Activated CD4-positive, alpha-beta memory T cell treated with anti-CD3 and anti-CD28 coated beads, Interleukin-2, amount 10 ng/mL, durations not matched to agents 7 days and 5 days (primary cell): ENCODE measurements around the gene B4GALNT4. TPM values are rescaled to one million over a fixed set of nuclear protein-coding genes. Genes with fewer than 3 reads are reported as not detected.
"Not testable (repeated sequence)": the region's sequence is repeated elsewhere in the genome, so short reads cannot be mapped to it uniquely, and the experiment has no call there.

Experiments used
- CTCF ChIA-PET: fragments of 350-600 bp; sonication (Branson Sonifier 250); formaldehyde crosslinking; loops from one replicate; lab custom pipeline; 2021; ENCODE audit warnings: antibody characterized with exemption, inconsistent platforms; lab: Charles Lee
- POLR2A ChIA-PET: fragments of 350-600 bp; sonication (Branson Sonifier 250); formaldehyde crosslinking; loops from one replicate; lab custom pipeline; 2021; ENCODE audit warnings: antibody characterized with exemption; lab: Charles Lee
- DNase-seq: peaks from one replicate; pipeline ENCODE4 v3.0.0-alpha.2; 2020
- H3K27ac Mint-ChIP-seq: one replicate; pipeline ENCODE4 v1.8.0; 2021; ENCODE audit warnings: mild to moderate bottlenecking, mixed read lengths
- H3K27me3 Mint-ChIP-seq: one replicate; pipeline ENCODE4 v1.8.0; 2021; ENCODE audit warnings: mixed read lengths
- H3K36me3 Mint-ChIP-seq: one replicate; pipeline ENCODE4 v1.8.0; 2021; ENCODE audit warnings: low read depth, mixed read lengths
- H3K4me1 Mint-ChIP-seq: one replicate; pipeline ENCODE4 v1.8.0; 2021; ENCODE audit warnings: mixed read lengths
- H3K4me3 Mint-ChIP-seq: one replicate; pipeline ENCODE4 v1.8.0; 2021; ENCODE audit warnings: mild to moderate bottlenecking, mixed read lengths
- H3K9me3 Mint-ChIP-seq: one replicate; pipeline ENCODE4 v1.8.0; 2021; ENCODE audit warnings: mixed read lengths
- total RNA-seq, 2 experiments: library from RNA; stranded (reverse); gene quantifications; one replicate each; pipeline ENCODE4 v1.2.3, GENCODE V29; 2021

Gene B4GALNT4
- total RNA-seq, 2 experiments from 2014 or later, result 0.23 to 0.53 TPM

- peaks cover 14% of the 10 kb centered on the region for H3K27me3 Mint-ChIP-seq
- ChIA-PET POLR2A (interaction anchor here (0.7 to 2.5 kb wide), 4 partner anchors 13 to 25 kb away, joined by 3 to 11 read pairs (median 5); no protein-coding TSS in a partner anchor), CTCF (interaction anchor here (1.0 to 2.4 kb wide), 3 partner anchors 9 to 118 kb away, joined by 3 to 16 read pairs (median 5); no protein-coding TSS in a partner anchor)
- no peak overlapping the region for H3K27ac Mint-ChIP-seq
- no peaks in the 10 kb centered on the region for H3K9me3 Mint-ChIP-seq
- peaks cover 68% of the 10 kb centered on the region for H3K4me1 Mint-ChIP-seq
- DNase-seq, result no peak
- no peak overlapping the region for H3K4me3 Mint-ChIP-seq
- H3K36me3 Mint-ChIP-seq, result no peaks in the 10 kb centered on the region
Observed at GRCh38 chr11:330307-330693, 39.0 kb upstream of the B4GALNT4 start.

- ChIA-PET CTCF (interaction anchor here (1.0 to 2.4 kb wide), 3 partner anchors 9 to 118 kb away, joined by 3 to 16 read pairs (median 5); no protein-coding TSS in a partner anchor), POLR2A (interaction anchor here (0.7 to 2.5 kb wide), 4 partner anchors 13 to 25 kb away, joined by 3 to 11 read pairs (median 5); no protein-coding TSS in a partner anchor)
- Mint-ChIP-seq H3K36me3 (no peaks in the 10 kb centered on the region), H3K27ac (no peak overlapping the region), H3K4me1 (peaks cover 64% of the 10 kb centered on the region), H3K4me3 (no peak overlapping the region), H3K9me3 (no peaks in the 10 kb centered on the region), H3K27me3 (peaks cover 19% of the 10 kb centered on the region)
- DNase-seq, result peak; percentile 55
Observed at GRCh38 chr11:330694-331357, 38.5 kb upstream of the B4GALNT4 start.

- Mint-ChIP-seq H3K27me3 (peaks cover 23% of the 10 kb centered on the region), H3K27ac (no peak overlapping the region), H3K4me1 (peaks cover 58% of the 10 kb centered on the region), H3K4me3 (no peak overlapping the region), H3K36me3 (no peaks in the 10 kb centered on the region), H3K9me3 (no peaks in the 10 kb centered on the region)
- ChIA-PET POLR2A (interaction anchor here (2.1 to 2.5 kb wide), 2 partner anchors 14 to 20 kb away, joined by 5 read pairs; no protein-coding TSS in a partner anchor), CTCF (no interaction called here)
- no peak for DNase-seq
Observed at GRCh38 chr11:331358-332060, 37.8 kb upstream of the B4GALNT4 start.

GRCh38 chr11:332651-333480 lies 36.4 kb upstream of the B4GALNT4 start:
- Mint-ChIP-seq H3K4me3 (no peak overlapping the region), H3K9me3 (no peaks in the 10 kb centered on the region), H3K27me3 (peaks cover 27% of the 10 kb centered on the region), H3K27ac (no peak overlapping the region), H3K4me1 (peaks cover 50% of the 10 kb centered on the region), H3K36me3 (no peaks in the 10 kb centered on the region)
- ChIA-PET CTCF (interaction anchor here (0.5 to 1.5 kb wide), 2 partner anchors 22 to 363 kb away, joined by 3 to 4 read pairs; no protein-coding TSS in a partner anchor), POLR2A (interaction anchor here (0.8 kb wide), 1 partner anchor 23 kb away, joined by 3 read pairs; no protein-coding TSS in a partner anchor)
- DNase-seq, result no peak

GRCh38 chr11:333616-334263 lies 35.6 kb upstream of the B4GALNT4 start:
- Mint-ChIP-seq H3K27me3 (peaks cover 27% of the 10 kb centered on the region), H3K4me1 (peaks cover 44% of the 10 kb centered on the region)
- CTCF ChIA-PET, result interaction anchor here (0.5 to 1.5 kb wide), 2 partner anchors 21 to 363 kb away, joined by 3 to 4 read pairs; no protein-coding TSS in a partner anchor
- H3K9me3 Mint-ChIP-seq, H3K36me3 Mint-ChIP-seq, H3K4me3 Mint-ChIP-seq, DNase-seq, H3K27ac Mint-ChIP-seq: not testable (repeated sequence)
- POLR2A ChIA-PET, result interaction anchor here (0.8 kb wide), 1 partner anchor 22 kb away, joined by 3 read pairs; no protein-coding TSS in a partner anchor

- Mint-ChIP-seq H3K36me3 (no peaks in the 10 kb centered on the region), H3K4me1 (peaks cover 39% of the 10 kb centered on the region), H3K9me3 (no peaks in the 10 kb centered on the region), H3K4me3 (no peak overlapping the region), H3K27ac (no peak overlapping the region), H3K27me3 (peaks cover 27% of the 10 kb centered on the region)
- DNase-seq, result no peak
- ChIA-PET CTCF (no interaction called here), POLR2A (no interaction called here)
Observed at GRCh38 chr11:334264-334994, 34.9 kb upstream of the B4GALNT4 start.

- ChIA-PET CTCF (no interaction called here), POLR2A (no interaction called here)
- peaks cover 32% of the 10 kb centered on the region for H3K27me3 Mint-ChIP-seq
- H3K27ac Mint-ChIP-seq, result no peak overlapping the region
- no peak overlapping the region for H3K4me3 Mint-ChIP-seq
- DNase-seq, result no peak
- no peaks in the 10 kb centered on the region for H3K36me3 Mint-ChIP-seq
- H3K9me3 Mint-ChIP-seq, result no peaks in the 10 kb centered on the region
- peaks cover 23% of the 10 kb centered on the region for H3K4me1 Mint-ChIP-seq
Observed at GRCh38 chr11:335779-336658, 33.3 kb upstream of the B4GALNT4 start.

- H3K36me3 Mint-ChIP-seq, result no peaks in the 10 kb centered on the region
- POLR2A ChIA-PET, result no interaction called here
- H3K4me1 Mint-ChIP-seq, result peaks cover 20% of the 10 kb centered on the region
- no peaks in the 10 kb centered on the region for H3K9me3 Mint-ChIP-seq
- CTCF ChIA-PET, result no interaction called here
- no peak overlapping the region for H3K4me3 Mint-ChIP-seq
- no peak overlapping the region for H3K27ac Mint-ChIP-seq
- no peak for DNase-seq
- peaks cover 38% of the 10 kb centered on the region for H3K27me3 Mint-ChIP-seq
Observed at GRCh38 chr11:336659-337198, 32.6 kb upstream of the B4GALNT4 start.

- peaks cover 35% of the 10 kb centered on the region for H3K27me3 Mint-ChIP-seq
- no peak overlapping the region for H3K27ac Mint-ChIP-seq
- POLR2A ChIA-PET, result interaction anchor here (1.2 kb wide), 1 partner anchor 11 kb away, joined by 3 read pairs; no protein-coding TSS in a partner anchor
- H3K4me3 Mint-ChIP-seq, result no peak overlapping the region
- DNase-seq, result no peak
- no peaks in the 10 kb centered on the region for H3K36me3 Mint-ChIP-seq
- CTCF ChIA-PET, result no interaction called here
- peaks cover 20% of the 10 kb centered on the region for H3K4me1 Mint-ChIP-seq
- H3K9me3 Mint-ChIP-seq, result no peaks in the 10 kb centered on the region
Observed at GRCh38 chr11:337711-338110, 31.6 kb upstream of the B4GALNT4 start.

- Mint-ChIP-seq H3K27me3 (peaks cover 26% of the 10 kb centered on the region), H3K9me3 (no peaks in the 10 kb centered on the region), H3K4me1 (peaks cover 16% of the 10 kb centered on the region), H3K36me3 (no peaks in the 10 kb centered on the region), H3K27ac (no peak overlapping the region), H3K4me3 (no peak overlapping the region)
- ChIA-PET POLR2A (interaction anchor here (0.7 to 1.8 kb wide), 3 partner anchors 13 to 28 kb away, joined by 3 to 7 read pairs (median 6); no protein-coding TSS in a partner anchor), CTCF (interaction anchor here (1.0 to 2.2 kb wide), 5 partner anchors 10 to 89 kb away, joined by 3 to 16 read pairs (median 4); no protein-coding TSS in a partner anchor)
- DNase-seq, result no peak
Observed at GRCh38 chr11:339963-340362, 29.3 kb upstream of the B4GALNT4 start.
